T-helper 22 cell (primary cell): Measurements from ENCODE around the gene NCOA7.
"Not testable (repeated sequence)": the region's sequence is repeated elsewhere in the genome, so short reads cannot be mapped to it uniquely, and the experiment has no call there.

Experiments used
- DNase-seq: peaks from one replicate; pipeline ENCODE4 v3.0.0-alpha.2; 2020; ENCODE audit warnings: low read depth

Gene NCOA7

GRCh38 chr6:125868252-125868651 lies 77.5 kb downstream of the NCOA7 start:
- DNase-seq: no peak

GRCh38 chr6:125868678-125869395 lies 78.1 kb downstream of the NCOA7 start:
- no peak for DNase-seq

- DNase-seq: no peak
Observed at GRCh38 chr6:125869427-125869826, 78.7 kb downstream of the NCOA7 start.

GRCh38 chr6:125871365-125871764 lies 80.6 kb downstream of the NCOA7 start:
- DNase-seq: no peak

- no peak for DNase-seq
Observed at GRCh38 chr6:125872259-125872921, 81.6 kb downstream of the NCOA7 start.

- DNase-seq: no peak
Observed at GRCh38 chr6:125882243-125882642, 91.5 kb downstream of the NCOA7 start.

- no peak for DNase-seq
Observed at GRCh38 chr6:125884634-125885371, 94.0 kb downstream of the NCOA7 start.

GRCh38 chr6:125886021-125886420 lies 95.3 kb downstream of the NCOA7 start:
- no peak for DNase-seq

- DNase-seq: no peak
Observed at GRCh38 chr6:125886914-125887313, 96.2 kb downstream of the NCOA7 start.

- no peak for DNase-seq
Observed at GRCh38 chr6:125887372-125887771, 96.6 kb downstream of the NCOA7 start.

- DNase-seq: no peak
Observed at GRCh38 chr6:125888989-125889656, 98.4 kb downstream of the NCOA7 start.

- no peak for DNase-seq
Observed at GRCh38 chr6:125899726-125900182, 109.0 kb downstream of the NCOA7 start.

- peak; percentile 30 for DNase-seq
Observed at GRCh38 chr6:125904871-125905270, 114.1 kb downstream of the NCOA7 start.

- no peak for DNase-seq
Observed at GRCh38 chr6:125906158-125906998, 115.6 kb downstream of the NCOA7 start.

- DNase-seq: no peak
Observed at GRCh38 chr6:125910527-125910926, 119.8 kb downstream of the NCOA7 start.

- not testable (repeated sequence) for DNase-seq
Observed at GRCh38 chr6:125911051-125911451, 120.3 kb downstream of the NCOA7 start.

- not testable (repeated sequence) for DNase-seq
Observed at GRCh38 chr6:125912430-125912829, 121.7 kb downstream of the NCOA7 start.

GRCh38 chr6:125913145-125913544 lies 122.4 kb downstream of the NCOA7 start:
- no peak for DNase-seq

- DNase-seq: no peak
Observed at GRCh38 chr6:125913864-125914351, 123.1 kb downstream of the NCOA7 start.

GRCh38 chr6:125918230-125918629 lies 127.5 kb downstream of the NCOA7 start:
- DNase-seq: no peak
